H1 (cell line): ENCODE results near the gene SCNM1. TPM values are rescaled to one million over a fixed set of nuclear protein-coding genes. Genes with fewer than 3 reads are reported as not detected.

Experiments
- CTCF ChIA-PET: fragments of 300-600 bp; sonication (Branson Sonifier 250); formaldehyde crosslinking; loops from one replicate; lab custom pipeline; 2021; ENCODE audit not compliant: partially characterized antibody; lab: Charles Lee
- POLR2A ChIA-PET: fragments of 300-600 bp; sonication (Branson Sonifier 250); formaldehyde crosslinking; loops from one replicate; lab custom pipeline; 2021; ENCODE audit warnings: inconsistent platforms; ENCODE audit not compliant: partially characterized antibody; lab: Charles Lee
- DNase-seq, 2 experiments: peaks; one replicate each; pipeline versions ENCODE4 v3.0.0 to v3.0.0-alpha.2; 2010 to 2022; ENCODE audit warnings: low spot score in 2 of 2, low read depth in 1 of 2, mixed read lengths in 1 of 2
- FAIRE-seq: peaks from 2 replicates; lab custom pipeline; 2011; peaks lifted over from hg19 to GRCh38; lab: Jason Lieb, UNC
- H2AFZ ChIP-seq: 2 replicates; pipeline ENCODE4 v1.8.1; 2012; ENCODE audit warnings: low read length, inconsistent platforms
- H2AK5ac ChIP-seq: 2 replicates; pipeline ENCODE4 v1.6.1; 2013; ENCODE audit warnings: low read depth, low read length
- H2BK120ac ChIP-seq: replicated peaks from 2 replicates; pipeline ENCODE3; 2013; ENCODE audit warnings: low read depth, low read length, inconsistent platforms
- H2BK12ac ChIP-seq: 2 replicates; pipeline ENCODE4 v1.6.1; 2013; ENCODE audit warnings: low read depth, low read length
- H2BK15ac ChIP-seq: 2 replicates; pipeline ENCODE4 v1.6.1; 2013; ENCODE audit warnings: low read length
- H2BK20ac ChIP-seq: 2 replicates; pipeline ENCODE4 v1.6.1; 2013; ENCODE audit warnings: low read length
- H2BK5ac ChIP-seq: 2 replicates; pipeline ENCODE4 v1.6.1; 2013; ENCODE audit warnings: low read depth, low read length
- H3K14ac ChIP-seq: 2 replicates; pipeline ENCODE4 v1.6.1; 2013; ENCODE audit warnings: inconsistent platforms; ENCODE audit not compliant: insufficient read length
- H3K18ac ChIP-seq: 2 replicates; pipeline ENCODE4 v1.6.1; 2013; ENCODE audit warnings: low read length; ENCODE audit errors: extremely low read depth
- H3K23ac ChIP-seq: 2 replicates; pipeline ENCODE4 v1.6.1; 2013; ENCODE audit warnings: inconsistent platforms; ENCODE audit not compliant: insufficient read length
- H3K23me2 ChIP-seq: 2 replicates; pipeline ENCODE4 v1.6.1; 2013; ENCODE audit warnings: low read depth, low read length
- H3K27ac ChIP-seq: 2 replicates; pipeline ENCODE4 v1.6.1; 2011; ENCODE audit warnings: low read depth, low read length, inconsistent platforms
- H3K27me3 ChIP-seq, 4 experiments: replicated peaks in 1 of 4; 1 replicate in 1 of 4; 2 replicates in 3 of 4; pipeline versions ENCODE4 v1.6.1 to v1.8.1; 2011 to 2013; ENCODE audit warnings: low read length in 3 of 4, mild to moderate bottlenecking in 3 of 4, inconsistent platforms in 2 of 4, mixed read lengths in 2 of 4, moderate library complexity in 1 of 4; ENCODE audit not compliant: control insufficient read depth in 3 of 4, insufficient read depth in 3 of 4; ENCODE audit errors: extremely low read depth in 1 of 4
- H3K36me3 ChIP-seq, 4 experiments: 2 replicates each; pipeline versions ENCODE4 v1.6.1 to v1.8.1; 2011 to 2013; ENCODE audit warnings: mild to moderate bottlenecking in 4 of 4, low read length in 3 of 4, moderate library complexity in 2 of 4, control low read depth in 1 of 4, inconsistent platforms in 1 of 4; ENCODE audit not compliant: insufficient read depth in 4 of 4, control insufficient read depth in 2 of 4
- H3K4ac ChIP-seq: replicated peaks from 2 replicates; pipeline ENCODE3; 2013; ENCODE audit warnings: low read length, low read depth, mixed read lengths, inconsistent platforms; ENCODE audit not compliant: insufficient read length
- H3K4me1 ChIP-seq, 4 experiments: replicated peaks in 1 of 4; 1 replicate in 1 of 4; 2 replicates in 3 of 4; pipeline versions ENCODE4 v1.6.1 to v1.8.1; 2011 to 2013; ENCODE audit warnings: low read length in 3 of 4, inconsistent platforms in 2 of 4, mixed read lengths in 1 of 4; ENCODE audit not compliant: insufficient read depth in 4 of 4, control insufficient read depth in 3 of 4
- H3K4me2 ChIP-seq, 2 experiments: 2 replicates each; pipeline versions ENCODE4 v1.6.1 to v1.8.1; 2011 to 2013; ENCODE audit warnings: low read depth in 2 of 2, low read length in 2 of 2, control low read depth in 1 of 2, inconsistent platforms in 1 of 2, mild to moderate bottlenecking in 1 of 2; ENCODE audit not compliant: insufficient read depth in 1 of 2
- H3K4me3 ChIP-seq, 4 experiments: fragments of 200-600, 300-600 bp in 1 of 4; sonication (generic), shearing (Covaris generic), sonication (Bioruptor Twin) in 1 of 4; 2 replicates each; pipeline versions ENCODE4 v1.5.1 to v1.8.1; 2011 to 2016; ENCODE audit warnings: low read length in 4 of 4, low read depth in 3 of 4, control low read depth in 2 of 4, inconsistent platforms in 2 of 4, mild to moderate bottlenecking in 2 of 4, mixed read lengths in 1 of 4, moderate library complexity in 1 of 4; ENCODE audit not compliant: insufficient read depth in 2 of 4; ENCODE audit errors: extremely low read depth in 1 of 4
- H3K56ac ChIP-seq: replicated peaks from 2 replicates; pipeline ENCODE3; 2013; ENCODE audit warnings: low read depth, mild to moderate bottlenecking, mixed read lengths, low read length, inconsistent platforms; ENCODE audit not compliant: insufficient read length
- H3K79me1 ChIP-seq: 2 replicates; pipeline ENCODE4 v1.6.1; 2013; ENCODE audit warnings: low read depth, low read length, control low read depth
- H3K79me2 ChIP-seq, 2 experiments: 2 replicates each; pipeline versions ENCODE4 v1.6.1 to v1.8.1; 2012 to 2013; ENCODE audit warnings: low read length in 2 of 2, mild to moderate bottlenecking in 2 of 2, inconsistent platforms in 1 of 2; ENCODE audit not compliant: insufficient read depth in 2 of 2, control insufficient read depth in 1 of 2
- H3K9ac ChIP-seq, 4 experiments: replicated peaks in 1 of 4; 1 replicate in 1 of 4; 2 replicates in 3 of 4; pipeline versions ENCODE4 v1.6.1 to v1.8.1; 2011 to 2013; ENCODE audit warnings: low read depth in 3 of 4, low read length in 3 of 4, control low read depth in 2 of 4, mild to moderate bottlenecking in 2 of 4, moderate library complexity in 2 of 4, inconsistent platforms in 1 of 4; ENCODE audit errors: extremely low read depth in 1 of 4
- H3K9me3 ChIP-seq, 2 experiments: 2 replicates each; pipeline versions ENCODE4 v1.6.1 to v1.8.1; 2012 to 2013; ENCODE audit warnings: mild to moderate bottlenecking in 2 of 2, moderate library complexity in 2 of 2, control low read depth in 1 of 2, inconsistent platforms in 1 of 2, low read depth in 1 of 2, low read length in 1 of 2, mixed read lengths in 1 of 2; ENCODE audit not compliant: insufficient read depth in 2 of 2
- H4K20me1 ChIP-seq, 2 experiments: replicated peaks in 1 of 2; 2 replicates each; pipeline versions ENCODE3 to v1.8.1; 2011 to 2013; ENCODE audit warnings: inconsistent platforms in 2 of 2, low read length in 2 of 2, mild to moderate bottlenecking in 1 of 2; ENCODE audit not compliant: insufficient read depth in 2 of 2, control insufficient read depth in 1 of 2
- H4K5ac ChIP-seq: 2 replicates; pipeline ENCODE4 v1.6.1; 2013; ENCODE audit warnings: low read length, low read depth, mixed read lengths, inconsistent platforms; ENCODE audit not compliant: insufficient read length
- H4K8ac ChIP-seq: 2 replicates; pipeline ENCODE4 v1.8.0; 2013; ENCODE audit warnings: mild to moderate bottlenecking, moderate library complexity, low read length, inconsistent platforms; ENCODE audit not compliant: insufficient read depth; ENCODE audit errors: extremely low read depth
- H4K91ac ChIP-seq: replicated peaks from 2 replicates; pipeline ENCODE3; 2013; ENCODE audit warnings: low read length, mixed read lengths, inconsistent platforms; ENCODE audit not compliant: insufficient read length
- CBX5 ChIP-seq: fragments of 300-800, 300-1000 bp; sonication (generic); IDR thresholded peaks from 2 replicates; pipeline ENCODE4 v1.7.1; 2016; ENCODE audit warnings: antibody characterized with exemption, low read length, low read depth
- CTCF ChIP-seq, 3 experiments: IDR thresholded peaks; 1 replicate in 2 of 3; 2 replicates in 1 of 3; pipeline versions ENCODE4 v1.5.1 to v1.6.1; 2011; ENCODE audit warnings: low read length in 3 of 3, mild to moderate bottlenecking in 3 of 3, inconsistent platforms in 2 of 3, low read depth in 1 of 3, moderate library complexity in 1 of 3; ENCODE audit not compliant: insufficient read depth in 1 of 3; ENCODE audit errors: control extremely low read depth in 1 of 3
- MAFK ChIP-seq: IDR thresholded peaks from 2 replicates; pipeline ENCODE4 v1.6.1; 2012; ENCODE audit warnings: low read depth, mild to moderate bottlenecking, improper control_type of control experiment, low read length
- NANOG ChIP-seq: IDR thresholded peaks from 2 replicates; pipeline ENCODE4 v1.6.1; 2011; ENCODE audit warnings: low read length, low read depth, mild to moderate bottlenecking, inconsistent platforms; ENCODE audit not compliant: insufficient read depth, poor library complexity, severe bottlenecking
- POU5F1 ChIP-seq: IDR thresholded peaks from 2 replicates; pipeline ENCODE4 v1.6.1; 2011; ENCODE audit warnings: low read depth, mild to moderate bottlenecking, low read length, moderate library complexity
- SP2 ChIP-seq: IDR thresholded peaks from 2 replicates; pipeline ENCODE4 v1.6.1; 2012; ENCODE audit warnings: mild to moderate bottlenecking, low read length, inconsistent platforms
- TAF7 ChIP-seq: optimal IDR thresholded peaks from 2 replicates; pipeline ENCODE3; 2011; ENCODE audit warnings: low read depth, mild to moderate bottlenecking, inconsistent platforms, low read length, moderate library complexity, borderline replicate concordance
- TEAD4 ChIP-seq: IDR thresholded peaks from 2 replicates; pipeline ENCODE4 v1.6.1; 2012; ENCODE audit warnings: low read depth, low read length, inconsistent platforms, mixed read lengths
- ZNF274 ChIP-seq: IDR thresholded peaks from 2 replicates; pipeline ENCODE4 v1.7.0; 2012; ENCODE audit warnings: low read length, borderline replicate concordance; ENCODE audit errors: extremely low read depth
- WGBS, 2 experiments: shearing (Covaris generic) in 1 of 2; methylation state at CpG; one replicate each; pipeline versions ENCODE4 v1.1.6 to v1.1.7; 2013 to 2015; ENCODE audit warnings: low lambda C conversion rate in 2 of 2, mixed read lengths in 2 of 2, inconsistent platforms in 1 of 2, low coverage in 1 of 2, missing lambda C conversion rate in 1 of 2; ENCODE audit not compliant: insufficient replicate concordance in 2 of 2, insufficient coverage in 1 of 2, insufficient read length in 1 of 2; ENCODE audit errors: extremely low coverage in 1 of 2, missing lambda C conversion rate in 1 of 2; 5-methylcytosine and 5-hydroxymethylcytosine counted together
- polyA plus RNA-seq, 7 experiments: library from polyadenylated mRNA; depleted of rRNA in 3 of 7; stranded (reverse) in 5 of 7; unstranded in 2 of 7; fragments of >200 nt in 5 of 7; fragments of 200-250 nt in 2 of 7; gene quantifications; 1 replicate in 5 of 7; 2 replicates in 1 of 7; 4 replicates in 1 of 7; pipeline versions ENCODE4 v1.2.1 to v1.2.3, GENCODE V29; 2011 to 2013; ENCODE audit warnings: missing spikeins in 2 of 7, mixed read lengths in 2 of 7
- total RNA-seq: library from RNA; stranded (reverse); fragmentation: NEBNext Ultra II Directional; extraction: Animal tissue kit (Norgen Biotek cat#: 25700); gene quantifications from 2 replicates; pipeline ENCODE4 v1.2.1, GENCODE V29; 2021

SCNM1 gene
- total and polyA plus RNA-seq, 2 of the 8 experiments (the other 6 are each of a cell fraction or from before 2014, with no cell fraction given) = 13.6 to 46.2 TPM

- Histone ChIP-seq H3K4me3 (peak overlapping the region; percentile 37 to 64 (median 45); a peak in 7 of 8 replicates), H3K27ac (peak overlapping the region; percentile 42; the same call in 1 of the 2 replicates), H3K4ac (no peak overlapping the region), H4K91ac (peak overlapping the region; percentile 58), H3K56ac (peak overlapping the region; percentile 38), H2BK5ac (no peak overlapping the region), H2BK12ac (no peak overlapping the region; the same call in 1 of the 2 replicates), H3K9me3 (no peaks in the 10 kb centered on the region), H2AFZ (peak overlapping the region; percentile 47; the same call in 1 of the 2 replicates), H2AK5ac (no peak overlapping the region), H4K20me1 (peaks cover 0 to 4% of the 10 kb centered on the region in 2 experiments), H2BK120ac (no peak overlapping the region), H3K4me1 (peaks cover 0 to 12% (median 8%) of the 10 kb centered on the region in 4 experiments; a peak in 5 of 7 replicates), H3K9ac (peak overlapping the region in 3 of 4 experiments; percentile 26 to 67 (median 29); a peak in 4 of 7 replicates), H3K79me1 (no peaks in the 10 kb centered on the region), H3K4me2 (peak overlapping the region; percentile 84 to 90), H4K8ac (peak overlapping the region; percentile 60; the same call in 1 of the 2 replicates), H3K36me3 (peaks cover 0 to 6% (median 2%) of the 10 kb centered on the region in 4 experiments; a peak in 2 of 8 replicates), H4K5ac (no peak overlapping the region), H2BK15ac (no peak overlapping the region), H3K23ac (no peak overlapping the region), H3K23me2 (peaks cover 15% of the 10 kb centered on the region), H2BK20ac (no peak overlapping the region), H3K79me2 (no peaks in the 10 kb centered on the region), H3K27me3 (peaks cover 0 to 28% (median 20%) of the 10 kb centered on the region in 4 experiments; a peak in 5 of 7 replicates), H3K18ac (peak overlapping the region; percentile 66; the same call in 1 of the 2 replicates), H3K14ac (no peak overlapping the region)
- CTCF ChIA-PET = interaction anchor here (0.5 to 7.9 kb wide), 15 partner anchors 9 to 509 kb away, joined by 3 to 94 read pairs (median 5); partner anchors contain the start of genes GABPB2, SCNM1 and TNFAIP8L2
- POLR2A ChIA-PET = interaction anchor here (0.7 to 9.8 kb wide), 15 partner anchors 8 to 157 kb away, joined by 3 to 124 read pairs (median 4); partner anchors contain the start of genes CERS2, LYSMD1, PSMD4 and SCNM1
- WGBS, 2 experiments = 9% methylated on average over 37 of the region's 45 CpGs; no CpG with 5 or more reads in 1 of the 2 experiments
- FAIRE-seq (peak; percentile 98), DNase-seq (peak; percentile 87 to 91)
- TF ChIP-seq NANOG (no peak), CTCF (IDR thresholded peaks at IDR 0.05; ENCODE audit: control extremely low read depth in 1 of 3, insufficient read depth in 1 of 3, low read depth in 1 of 3, low read length in 3 of 3) (no peak), ZNF274 (no peak), POU5F1 (no peak), TEAD4 (peak; percentile 37; the same call in 1 of the 2 replicates), TAF7 (no peak), CBX5 (no peak), SP2 (peak; percentile 57), MAFK (no peak)
These were observed 34.9 kb upstream of the SCNM1 start for GRCh38 chr1:151130987-151131586.
